ENCODE data around the gene ASB16.

The ASB16 gene

DNA sequence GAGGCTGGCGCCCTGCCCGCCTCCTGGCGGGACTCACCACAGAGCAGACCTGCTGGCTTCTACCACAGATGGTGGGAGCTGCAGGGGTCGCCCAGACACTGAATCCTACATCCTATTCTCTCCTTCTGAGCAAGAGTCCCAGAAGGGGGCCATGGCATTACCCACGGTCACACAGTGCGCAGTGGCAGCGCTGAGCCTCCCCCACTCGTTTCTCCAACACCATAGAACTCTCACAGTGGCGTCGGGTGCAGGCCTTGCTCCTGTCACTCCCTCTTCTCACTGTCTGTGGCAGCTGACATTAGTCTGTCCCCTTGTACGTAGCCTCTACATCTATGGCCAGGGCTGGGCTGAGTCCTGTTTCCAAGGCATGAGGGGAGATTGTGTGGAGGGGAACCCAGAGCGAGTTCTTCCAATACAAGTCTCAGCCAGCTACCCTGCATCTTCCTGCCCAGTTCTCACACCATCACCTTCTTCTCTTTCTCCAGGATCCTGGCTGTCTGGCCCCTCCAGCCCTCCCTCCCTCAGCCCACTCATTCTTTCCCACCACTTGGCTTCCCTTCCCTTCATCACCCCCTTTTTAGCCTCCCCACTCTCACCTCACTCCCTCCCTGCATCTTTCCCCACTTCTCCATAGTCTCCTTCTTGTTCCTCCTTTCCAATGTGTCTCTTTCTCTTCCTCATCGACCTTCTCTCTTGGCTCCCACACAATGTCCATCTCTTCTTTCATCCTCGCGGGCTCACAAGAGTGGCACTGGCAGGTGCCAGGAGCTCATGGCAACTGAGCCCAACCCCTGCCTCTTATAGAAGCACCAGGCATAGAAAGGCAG is 43.1 kb downstream of the ASB16 start:
- TF ChIP-seq, protein P1, sequence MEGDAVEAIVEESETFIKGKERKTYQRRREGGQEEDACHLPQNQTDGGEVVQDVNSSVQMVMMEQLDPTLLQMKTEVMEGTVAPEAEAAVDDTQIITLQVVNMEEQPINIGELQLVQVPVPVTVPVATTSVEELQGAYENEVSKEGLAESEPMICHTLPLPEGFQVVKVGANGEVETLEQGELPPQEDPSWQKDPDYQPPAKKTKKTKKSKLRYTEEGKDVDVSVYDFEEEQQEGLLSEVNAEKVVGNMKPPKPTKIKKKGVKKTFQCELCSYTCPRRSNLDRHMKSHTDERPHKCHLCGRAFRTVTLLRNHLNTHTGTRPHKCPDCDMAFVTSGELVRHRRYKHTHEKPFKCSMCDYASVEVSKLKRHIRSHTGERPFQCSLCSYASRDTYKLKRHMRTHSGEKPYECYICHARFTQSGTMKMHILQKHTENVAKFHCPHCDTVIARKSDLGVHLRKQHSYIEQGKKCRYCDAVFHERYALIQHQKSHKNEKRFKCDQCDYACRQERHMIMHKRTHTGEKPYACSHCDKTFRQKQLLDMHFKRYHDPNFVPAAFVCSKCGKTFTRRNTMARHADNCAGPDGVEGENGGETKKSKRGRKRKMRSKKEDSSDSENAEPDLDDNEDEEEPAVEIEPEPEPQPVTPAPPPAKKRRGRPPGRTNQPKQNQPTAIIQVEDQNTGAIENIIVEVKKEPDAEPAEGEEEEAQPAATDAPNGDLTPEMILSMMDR (IDR thresholded peaks at IDR 0.05; ENCODE audit: borderline replicate concordance, insufficient read depth, low read depth, low read length) = no peak
- no peak overlapping the region for H3K4me3 ChIP-seq (ENCODE audit: low read depth, low read length)

DNA sequence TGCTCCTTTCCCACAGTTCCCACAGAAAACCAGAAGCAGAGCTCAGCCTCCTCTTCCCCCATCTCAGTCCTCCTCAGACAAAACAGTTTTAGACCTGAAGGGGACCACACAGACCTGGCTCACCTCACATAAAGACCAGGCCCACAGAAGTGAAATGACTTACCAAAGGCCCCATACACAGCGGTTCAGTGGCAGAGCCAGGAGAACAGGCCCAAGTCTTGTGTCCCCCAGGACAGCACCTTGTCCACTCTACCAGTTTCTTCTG is 43.7 kb downstream of the ASB16 start:
- H3K4me3 ChIP-seq (ENCODE audit: low read depth, low read length) = no peak overlapping the region
- TF ChIP-seq, protein P1 (IDR thresholded peaks at IDR 0.05; ENCODE audit: borderline replicate concordance, insufficient read depth, low read depth, low read length) = no peak

DNA sequence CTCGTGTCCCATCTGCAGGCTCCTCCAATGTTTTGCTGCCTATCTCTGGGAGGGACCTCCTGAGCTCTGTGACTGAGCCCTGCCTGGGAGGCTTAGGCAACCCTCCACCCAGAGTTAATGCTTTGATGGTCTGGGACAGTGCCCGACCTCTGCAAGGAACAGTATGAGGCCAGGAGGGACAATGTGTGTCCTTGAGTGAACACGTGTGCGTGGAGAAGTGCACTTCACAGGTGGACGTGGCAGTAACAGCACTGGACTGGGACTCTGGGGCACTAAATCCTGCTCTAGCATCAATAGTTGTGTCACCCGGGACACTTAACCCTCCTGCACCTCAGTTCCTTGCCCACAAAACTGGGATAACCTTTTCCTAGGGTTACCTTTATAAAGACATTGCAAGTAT is 44.4 kb downstream of the ASB16 start:
- no peak overlapping the region for H3K4me3 ChIP-seq (ENCODE audit: low read depth, low read length)
- TF ChIP-seq, protein P1 (IDR thresholded peaks at IDR 0.05; ENCODE audit: borderline replicate concordance, insufficient read depth, low read depth, low read length) = no peak

DNA sequence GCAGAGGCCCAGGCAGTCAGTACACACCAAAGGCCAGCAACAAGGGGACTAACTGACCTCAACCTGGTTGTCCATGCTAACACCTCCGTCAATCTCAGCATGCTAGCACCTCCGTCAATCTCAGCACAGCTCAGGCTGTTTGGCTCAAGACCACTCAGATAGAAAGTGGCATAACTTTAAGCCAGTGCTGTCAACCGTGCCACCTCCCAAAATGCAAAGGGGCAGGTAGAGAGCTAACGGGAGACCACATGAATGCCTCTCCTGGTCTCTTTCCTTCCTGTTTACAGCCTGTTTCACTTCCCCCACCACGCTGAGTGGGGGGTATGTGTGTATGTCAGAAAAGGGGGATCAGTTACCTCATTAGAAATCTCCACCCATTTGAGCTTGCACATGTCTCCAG is 45.7 kb downstream of the ASB16 start:
- H3K4me3 ChIP-seq (ENCODE audit: low read depth, low read length) = peak overlapping the region; percentile 73
- TF ChIP-seq, protein P1 (IDR thresholded peaks at IDR 0.05; ENCODE audit: borderline replicate concordance, insufficient read depth, low read depth, low read length) = no peak

DNA sequence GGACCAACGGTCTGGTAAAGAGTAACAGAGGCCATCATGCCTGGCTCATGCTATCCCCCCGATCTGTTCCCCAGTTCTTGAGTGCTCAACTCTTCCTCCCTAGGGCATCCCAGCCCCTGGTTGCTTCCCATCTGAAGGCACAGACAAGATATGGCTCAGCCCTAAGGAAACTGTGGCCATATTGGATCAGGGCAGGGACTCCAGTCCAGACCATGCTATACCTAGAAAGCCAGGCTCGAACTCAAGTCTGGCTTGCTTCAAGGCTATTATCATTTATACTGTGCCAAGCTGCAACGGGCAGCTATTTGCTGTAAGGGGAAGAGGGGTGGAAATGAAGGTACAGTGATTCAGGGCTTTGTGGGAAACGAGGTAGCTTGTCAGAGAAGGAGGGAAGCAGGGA is 46.2 kb downstream of the ASB16 start:
- TF ChIP-seq, protein P1 (IDR thresholded peaks at IDR 0.05; ENCODE audit: borderline replicate concordance, insufficient read depth, low read depth, low read length) = no peak
- H3K4me3 ChIP-seq (ENCODE audit: low read depth, low read length) = peak overlapping the region; percentile 73

DNA sequence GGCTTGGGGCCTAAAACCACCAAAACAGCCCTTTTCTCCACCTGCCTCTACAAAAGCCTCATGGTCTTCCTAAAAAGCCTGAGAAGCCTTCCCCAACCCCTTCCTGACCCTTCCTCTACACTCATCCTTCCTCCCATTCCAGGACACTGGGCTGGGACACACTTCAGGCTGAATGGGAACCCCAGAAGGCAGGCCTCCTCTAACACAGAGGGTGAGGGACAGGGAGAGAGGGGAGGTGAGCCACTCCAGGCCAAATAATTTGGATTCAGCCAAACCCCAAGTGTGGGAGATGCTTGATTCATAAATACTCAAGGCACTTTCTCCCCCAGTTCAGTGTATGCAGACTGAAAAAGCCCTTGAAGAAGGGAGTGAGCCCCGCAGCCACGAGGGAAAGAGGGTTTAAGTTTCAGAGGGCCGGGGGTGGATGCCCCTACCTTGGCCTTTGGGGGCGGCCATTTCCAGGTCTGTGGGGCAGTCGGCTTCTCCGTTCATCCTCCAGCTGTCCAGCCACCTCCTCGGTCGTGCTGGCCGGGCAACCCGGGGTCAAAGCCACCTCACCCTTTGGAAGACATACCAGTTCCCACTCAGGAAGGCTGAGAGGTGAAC is 47.3 kb downstream of the ASB16 start:
- TF ChIP-seq, protein P1 (IDR thresholded peaks at IDR 0.05; ENCODE audit: borderline replicate concordance, insufficient read depth, low read depth, low read length) = no peak

More for the DNA sequence above, 47.3 kb downstream of the ASB16 start:
- peak overlapping the region; percentile 73 for H3K4me3 ChIP-seq (ENCODE audit: low read depth, low read length)

Data from GM12875 (cell line).